ENCODE measurements around the gene GABRE. TPM values are rescaled to one million over a fixed set of nuclear protein-coding genes. Genes with fewer than 3 reads are reported as not detected.

The GABRE gene
- total RNA-seq, 4 donors from 2014 or later, result 120 to 317 (median 209) TPM

DNA sequence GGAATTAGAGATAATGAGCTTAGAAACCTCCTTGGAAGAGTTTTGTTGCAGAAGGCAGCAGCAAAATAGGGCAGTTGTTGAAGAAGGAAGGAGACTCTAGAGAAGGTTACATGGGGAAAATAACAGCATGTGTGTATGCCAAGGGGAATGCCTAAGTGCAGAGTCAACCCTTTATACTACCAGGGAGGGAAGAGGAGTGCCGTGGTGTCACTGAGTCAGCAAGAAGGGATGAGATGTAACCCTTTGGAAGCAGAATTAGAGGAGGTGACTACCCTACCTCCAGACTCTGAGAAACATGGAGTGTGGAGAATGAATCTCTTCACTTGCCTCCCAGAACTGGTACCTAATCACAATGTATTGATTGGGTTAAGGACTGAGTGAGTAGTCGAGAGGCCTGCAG lies 6.7 kb upstream of the GABRE start:
- TF ChIP-seq, protein P1, sequence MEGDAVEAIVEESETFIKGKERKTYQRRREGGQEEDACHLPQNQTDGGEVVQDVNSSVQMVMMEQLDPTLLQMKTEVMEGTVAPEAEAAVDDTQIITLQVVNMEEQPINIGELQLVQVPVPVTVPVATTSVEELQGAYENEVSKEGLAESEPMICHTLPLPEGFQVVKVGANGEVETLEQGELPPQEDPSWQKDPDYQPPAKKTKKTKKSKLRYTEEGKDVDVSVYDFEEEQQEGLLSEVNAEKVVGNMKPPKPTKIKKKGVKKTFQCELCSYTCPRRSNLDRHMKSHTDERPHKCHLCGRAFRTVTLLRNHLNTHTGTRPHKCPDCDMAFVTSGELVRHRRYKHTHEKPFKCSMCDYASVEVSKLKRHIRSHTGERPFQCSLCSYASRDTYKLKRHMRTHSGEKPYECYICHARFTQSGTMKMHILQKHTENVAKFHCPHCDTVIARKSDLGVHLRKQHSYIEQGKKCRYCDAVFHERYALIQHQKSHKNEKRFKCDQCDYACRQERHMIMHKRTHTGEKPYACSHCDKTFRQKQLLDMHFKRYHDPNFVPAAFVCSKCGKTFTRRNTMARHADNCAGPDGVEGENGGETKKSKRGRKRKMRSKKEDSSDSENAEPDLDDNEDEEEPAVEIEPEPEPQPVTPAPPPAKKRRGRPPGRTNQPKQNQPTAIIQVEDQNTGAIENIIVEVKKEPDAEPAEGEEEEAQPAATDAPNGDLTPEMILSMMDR (IDR thresholded peaks at IDR 0.05; ENCODE audit: low read depth), result no peak

DNA sequence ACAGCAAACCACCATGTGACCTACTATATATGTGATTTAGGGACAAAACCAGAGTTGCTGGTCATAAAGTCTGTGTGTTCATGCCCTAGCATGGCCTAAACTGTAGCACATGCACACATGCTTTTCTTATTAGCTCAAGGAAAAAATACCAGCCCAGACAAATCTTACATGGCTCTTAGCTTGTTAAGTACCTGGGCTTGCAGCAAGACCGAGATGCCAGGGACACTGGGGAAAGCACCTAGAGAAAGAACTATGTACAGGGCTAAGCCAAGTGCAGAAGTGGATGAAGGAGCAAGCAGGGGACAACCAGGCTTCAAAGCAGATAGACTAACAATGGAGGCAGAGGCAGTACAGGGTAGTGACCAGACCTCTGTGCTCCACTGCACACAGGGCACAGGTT lies 3.4 kb upstream of the GABRE start:
- TF ChIP-seq, protein P1 (IDR thresholded peaks at IDR 0.05; ENCODE audit: low read depth), result no peak

DNA sequence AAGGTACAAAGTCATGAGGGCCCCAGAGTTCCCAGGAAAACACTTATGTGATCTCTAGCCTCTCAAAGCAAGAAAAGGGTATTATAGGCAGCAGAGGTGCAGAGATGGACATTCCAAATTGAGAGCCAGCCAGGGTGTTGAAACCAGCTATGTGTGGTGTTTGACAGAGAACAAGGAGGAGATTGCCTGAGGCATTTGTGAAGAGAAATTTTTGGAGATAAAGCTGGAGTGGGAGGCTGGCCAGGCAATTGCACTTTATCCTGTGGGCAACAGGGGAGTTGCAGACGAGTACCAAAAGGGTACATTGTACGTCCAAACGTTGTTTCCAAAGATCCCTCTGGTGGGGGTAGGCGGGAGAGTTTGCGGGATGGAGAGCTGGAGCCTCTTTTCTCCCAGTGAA lies 2.5 kb upstream of the GABRE start:
- TF ChIP-seq, protein P1 (IDR thresholded peaks at IDR 0.05; ENCODE audit: low read depth), result no peak

DNA sequence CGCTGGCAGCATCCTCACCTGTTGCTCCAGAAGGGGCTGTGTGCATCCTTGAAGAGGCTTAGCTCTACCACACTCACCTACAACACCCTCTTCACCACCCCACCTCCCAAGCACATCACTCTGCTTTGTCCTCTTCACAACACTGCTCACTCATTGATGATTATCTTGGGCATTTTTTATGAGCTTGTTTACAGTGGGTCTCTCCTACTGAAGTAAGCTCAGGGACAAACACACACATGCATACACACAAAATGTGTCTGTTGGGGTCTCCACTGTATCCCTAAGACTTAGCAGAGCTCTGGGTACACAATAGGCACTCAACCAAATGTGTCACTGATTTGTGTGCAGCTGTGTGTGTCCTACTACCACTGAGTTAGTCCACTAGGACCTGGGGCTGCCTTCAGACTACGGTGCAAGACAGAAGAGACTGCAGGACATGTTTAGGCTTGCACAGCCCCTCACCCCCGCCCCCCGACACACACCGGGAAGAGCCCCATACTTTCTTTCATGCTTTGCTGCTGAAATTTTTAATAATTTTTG lies 1.3 kb upstream of the GABRE start:
- TF ChIP-seq, protein P1 (IDR thresholded peaks at IDR 0.05; ENCODE audit: low read depth), result no peak

DNA sequence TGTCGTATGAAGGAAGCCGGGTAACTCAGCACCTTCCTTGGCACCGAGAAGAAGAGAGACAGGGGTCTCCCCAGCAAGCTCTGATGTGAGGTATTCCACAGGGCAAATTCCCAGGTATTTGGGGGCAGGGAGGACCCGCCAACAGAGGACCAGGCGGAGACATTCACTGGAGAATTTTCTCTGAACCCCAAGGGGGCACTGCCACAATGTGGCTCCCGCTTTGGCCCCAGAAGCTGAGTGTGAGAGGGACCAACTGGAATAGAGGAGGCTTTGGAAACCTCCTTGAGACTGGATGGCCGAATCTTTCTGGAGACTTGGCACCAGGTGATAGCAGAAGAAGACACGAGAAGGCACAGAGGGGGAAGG lies 735 bp upstream of the GABRE start:
- TF ChIP-seq, protein P1 (IDR thresholded peaks at IDR 0.05; ENCODE audit: low read depth), result no peak

DNA sequence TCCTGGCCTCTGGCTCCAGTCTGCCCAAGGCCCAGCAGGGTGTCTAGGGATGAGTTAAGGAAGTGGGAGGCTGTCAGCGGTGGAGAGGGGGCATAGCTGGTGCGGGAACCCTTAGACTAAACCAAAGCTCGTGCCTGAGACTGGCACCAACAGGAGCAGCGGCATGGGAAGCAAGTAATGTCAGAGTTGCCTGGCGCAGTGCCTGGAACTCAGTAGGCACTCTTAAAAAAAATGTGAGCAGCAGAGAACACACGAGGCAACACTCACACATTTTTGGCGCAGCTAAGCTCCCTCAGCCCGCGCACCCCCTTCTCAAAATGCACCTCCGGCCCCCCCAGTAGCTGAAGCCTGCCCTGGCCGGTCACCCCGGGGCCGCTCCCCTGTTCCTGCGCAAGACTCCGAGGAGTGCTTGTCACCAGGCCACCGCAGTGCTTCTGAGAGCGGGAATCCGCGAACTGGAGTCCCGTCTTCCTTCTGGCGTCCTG lies 583 bp downstream of the GABRE start:
- TF ChIP-seq, protein P1 (IDR thresholded peaks at IDR 0.05; ENCODE audit: low read depth), result no peak

DNA sequence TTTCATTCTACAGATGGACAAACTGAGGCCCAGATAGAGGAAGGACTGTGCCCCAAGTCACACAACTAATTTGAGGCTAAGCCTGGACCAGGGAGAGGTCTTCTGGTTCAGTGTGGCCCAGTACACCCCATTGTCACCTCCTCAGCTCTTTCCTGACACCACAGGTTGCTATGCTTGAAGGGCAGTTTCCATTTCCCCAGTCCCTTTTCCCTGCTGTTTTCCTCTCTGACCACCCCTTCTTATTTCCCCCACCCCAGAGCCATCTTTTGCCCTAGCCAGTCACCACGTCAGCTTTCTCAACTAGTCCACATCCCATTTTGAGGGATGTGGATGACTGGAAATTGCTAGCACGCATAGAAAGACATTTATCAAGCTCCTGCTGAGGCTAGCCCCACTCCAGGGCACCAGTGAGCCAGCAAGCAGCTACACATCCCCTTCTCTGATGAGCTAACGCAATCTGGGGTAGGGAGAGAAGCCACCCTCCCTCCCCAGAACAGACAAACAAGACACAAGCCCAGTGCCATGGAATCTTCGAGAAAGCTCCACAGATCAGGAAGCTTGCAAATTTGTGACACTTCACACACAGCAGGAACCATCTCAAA lies 1.3 kb downstream of the GABRE start:
- TF ChIP-seq, protein P1 (IDR thresholded peaks at IDR 0.05; ENCODE audit: low read depth), result no peak

All from subcutaneous adipose tissue (tissue), 4 donors.